GM12892 (cell line): ENCODE results near the gene DCTN4.
"Not testable (repeated sequence)": the region's sequence is repeated elsewhere in the genome, so short reads cannot be mapped to it uniquely, and the experiment has no call there.

ENCODE experiments used
- DNase-seq: peaks from one replicate; pipeline ENCODE4 v3.0.0; 2011; ENCODE audit not compliant: insufficient read length
- FAIRE-seq: peaks from 2 replicates; lab custom pipeline; 2011; peaks lifted over from hg19 to GRCh38; lab: Jason Lieb, UNC
- POLR2A ChIP-seq: IDR thresholded peaks from 2 replicates; pipeline ENCODE4 v1.6.1; 2011; ENCODE audit warnings: low read depth, low read length, control low read depth
- POLR2AphosphoS5 ChIP-seq: IDR thresholded peaks from 2 replicates; pipeline ENCODE4 v1.6.1; 2011; ENCODE audit warnings: low read depth, low read length, control low read depth
- TAF1 ChIP-seq: IDR thresholded peaks from 2 replicates; pipeline ENCODE4 v1.6.1; 2011; ENCODE audit warnings: low read depth, mild to moderate bottlenecking, control low read depth, low read length, borderline replicate concordance

Gene DCTN4

GRCh38 chr5:150753463-150753862 is 5.4 kb downstream of the DCTN4 start:
- FAIRE-seq = no peak
- no peak for TF ChIP-seq POLR2A
- TF ChIP-seq POLR2AphosphoS5 = no peak
- TF ChIP-seq TAF1 = no peak
- DNase-seq = no peak

- FAIRE-seq = no peak
- TF ChIP-seq POLR2A (no peak), TAF1 (no peak), POLR2AphosphoS5 (no peak)
- DNase-seq = no peak
Observed at GRCh38 chr5:150751096-150751891, 7.5 kb downstream of the DCTN4 start.

GRCh38 chr5:150750469-150750868 is 8.3 kb downstream of the DCTN4 start:
- FAIRE-seq (no peak), DNase-seq (no peak)
- TF ChIP-seq POLR2AphosphoS5 = no peak
- TF ChIP-seq POLR2A = no peak
- no peak for TF ChIP-seq TAF1

GRCh38 chr5:150743142-150743488 is 15.7 kb downstream of the DCTN4 start:
- not testable (repeated sequence) for DNase-seq, FAIRE-seq

GRCh38 chr5:150742455-150743141 is 16.2 kb downstream of the DCTN4 start:
- not testable (repeated sequence) for FAIRE-seq, DNase-seq

GRCh38 chr5:150740992-150741391 is 17.8 kb downstream of the DCTN4 start:
- FAIRE-seq = no peak
- TF ChIP-seq POLR2A = no peak
- TF ChIP-seq POLR2AphosphoS5 = no peak
- no peak for TF ChIP-seq TAF1

GRCh38 chr5:150738862-150739261 is 20.0 kb downstream of the DCTN4 start:
- FAIRE-seq (no peak), DNase-seq (no peak)
- TF ChIP-seq POLR2AphosphoS5 = no peak

More at GRCh38 chr5:150740992-150741391, 17.8 kb downstream of the DCTN4 start:
- no peak for DNase-seq

GRCh38 chr5:150734579-150735384 is 24.0 kb downstream of the DCTN4 start:
- TF ChIP-seq POLR2AphosphoS5 = no peak
- TF ChIP-seq POLR2A = no peak
- no peak for TF ChIP-seq TAF1
- no peak for FAIRE-seq
- DNase-seq = peak; percentile 11

- DNase-seq (no peak), FAIRE-seq (no peak)
- TF ChIP-seq TAF1 (no peak), POLR2A (no peak), POLR2AphosphoS5 (no peak)
Observed at GRCh38 chr5:150731669-150732242, 27.1 kb downstream of the DCTN4 start.

GRCh38 chr5:150729859-150730258 is 29.0 kb downstream of the DCTN4 start:
- no peak for DNase-seq
- TF ChIP-seq TAF1 = no peak
- FAIRE-seq = no peak

- DNase-seq (no peak), FAIRE-seq (no peak)
- no peak for TF ChIP-seq POLR2A
- no peak for TF ChIP-seq TAF1
- no peak for TF ChIP-seq POLR2AphosphoS5
Observed at GRCh38 chr5:150723845-150724244, 35.0 kb downstream of the DCTN4 start.

- no peak for DNase-seq
- no peak for TF ChIP-seq POLR2A
- no peak for TF ChIP-seq POLR2AphosphoS5
- no peak for TF ChIP-seq TAF1
Observed at GRCh38 chr5:150710165-150710564, 48.7 kb downstream of the DCTN4 start.

More at GRCh38 chr5:150710165-150710564, 48.7 kb downstream of the DCTN4 start:
- FAIRE-seq = no peak
